Activated CD8-positive, alpha-beta memory T cell treated with anti-CD3 and anti-CD28 coated beads, Interleukin-2, amount 50 U/mL, for 48 hours (primary cell): ENCODE measurements around the gene CNKSR2.
A peak's percentile ranks its signal among the peaks of the same experiment; 100 is the strongest.

Experiments
- DNase-seq: peaks from one replicate; pipeline ENCODE4 v3.0.0-alpha.2; 2020

The CNKSR2 gene

GRCh38 chrX:21374163-21374993, at the start of gene CNKSR2:
TSS of gene CNKSR2 (plus strand) at chrX:21374418. CDS start at chrX:21374898, 480 bp downstream.
- peak; percentile 83 for DNase-seq

GRCh38 chrX:21354725-21355124, 19.5 kb upstream of the CNKSR2 start:
- DNase-seq = no peak

DNA sequence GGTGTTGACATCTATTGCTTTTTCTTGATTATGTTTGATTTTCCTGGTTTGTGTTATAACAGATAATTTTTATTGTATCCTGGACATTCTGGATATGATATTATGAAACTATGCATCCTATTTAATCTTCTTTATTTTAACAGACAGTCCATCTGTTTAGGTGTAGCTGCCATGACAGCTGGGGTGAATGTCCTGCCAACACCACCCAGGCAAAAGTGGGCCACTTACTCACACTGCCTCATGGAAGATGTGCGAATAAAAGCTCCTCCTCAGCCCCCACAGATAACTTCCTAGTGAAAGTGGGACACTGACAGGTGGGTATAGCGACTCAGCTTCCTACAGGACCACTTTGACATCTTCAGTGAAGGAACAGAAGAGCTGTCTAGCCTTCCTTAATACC, 18.4 kb upstream of the CNKSR2 start:
- no peak for DNase-seq

- no peak for DNase-seq
Observed at GRCh38 chrX:21369613-21370012, 4.6 kb upstream of the CNKSR2 start.

- DNase-seq = no peak
Observed at GRCh38 chrX:21373001-21373400, 1.2 kb upstream of the CNKSR2 start.

DNA sequence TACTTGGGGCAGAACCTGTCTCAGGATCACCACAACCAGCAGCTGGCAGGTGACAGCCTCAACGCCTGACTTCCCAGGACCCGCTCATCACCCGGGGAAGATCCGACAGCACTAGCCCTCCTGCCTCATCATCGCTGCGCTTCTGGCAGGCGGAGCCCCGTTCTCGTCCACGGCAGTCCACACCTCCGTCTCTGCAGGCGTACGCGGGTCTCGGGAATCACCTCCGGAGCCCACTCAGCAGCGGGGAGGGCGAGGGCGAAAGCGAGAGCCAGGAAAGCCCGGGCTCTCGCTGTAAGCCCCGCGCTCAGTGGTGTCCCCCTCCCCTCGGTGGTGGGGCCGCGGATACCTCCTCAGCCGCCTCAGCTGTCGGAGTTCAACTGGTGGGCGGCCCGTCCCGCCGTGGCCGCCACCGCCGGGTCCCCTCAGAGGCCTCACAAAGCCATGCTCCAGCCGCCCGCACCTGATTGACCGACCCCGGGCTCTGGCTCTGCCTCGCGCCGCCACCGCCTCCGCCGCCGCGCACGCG, 518 bp upstream of the CNKSR2 start:
- DNase-seq = peak; percentile 60

- peak; percentile 51 for DNase-seq
Observed at GRCh38 chrX:21374994-21375707, 933 bp downstream of the CNKSR2 start.

- no peak for DNase-seq
Observed at GRCh38 chrX:21375708-21376009, 1.4 kb downstream of the CNKSR2 start.

- no peak for DNase-seq
Observed at GRCh38 chrX:21376636-21377035, 2.4 kb downstream of the CNKSR2 start.

- DNase-seq = no peak
Observed at GRCh38 chrX:21379991-21380390, 5.8 kb downstream of the CNKSR2 start.

DNA sequence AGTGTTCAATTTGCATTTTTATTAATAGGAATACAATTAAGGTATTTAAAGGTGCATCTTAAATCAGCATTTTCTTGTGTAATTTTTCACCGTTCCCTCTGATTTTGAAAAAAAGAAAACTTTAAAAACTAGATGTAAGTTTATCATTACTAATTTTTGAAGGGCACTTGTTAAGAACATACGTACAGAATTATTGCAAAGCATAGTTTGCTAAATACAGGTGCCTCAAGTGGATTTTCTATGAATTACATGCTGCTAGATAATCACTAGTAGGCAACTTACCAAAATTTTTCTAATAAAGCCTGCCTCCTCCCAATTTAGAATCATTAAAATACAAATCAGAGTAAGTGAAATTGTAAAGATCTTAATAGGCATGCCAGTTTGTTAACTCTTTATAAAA, 8.5 kb downstream of the CNKSR2 start:
- DNase-seq = no peak

DNA sequence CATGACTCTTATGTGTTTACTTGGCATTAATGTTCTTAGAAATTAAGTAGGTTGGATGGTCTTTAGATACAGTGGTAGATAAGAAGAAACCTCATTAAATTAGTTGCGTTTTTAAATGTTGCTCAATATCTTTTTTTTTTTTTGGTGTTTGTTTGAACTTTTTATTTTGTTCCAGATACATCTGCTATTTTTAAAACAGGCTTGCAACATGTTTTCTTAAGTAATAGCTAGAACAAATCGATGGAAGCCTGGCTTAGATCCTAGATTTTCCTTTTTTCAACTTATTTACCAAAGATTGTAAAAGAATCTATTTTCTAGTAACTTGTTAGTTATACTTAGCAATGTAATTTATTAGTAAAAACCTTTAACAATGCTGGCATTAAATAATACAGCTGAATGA, 9.3 kb downstream of the CNKSR2 start:
- no peak for DNase-seq

DNA sequence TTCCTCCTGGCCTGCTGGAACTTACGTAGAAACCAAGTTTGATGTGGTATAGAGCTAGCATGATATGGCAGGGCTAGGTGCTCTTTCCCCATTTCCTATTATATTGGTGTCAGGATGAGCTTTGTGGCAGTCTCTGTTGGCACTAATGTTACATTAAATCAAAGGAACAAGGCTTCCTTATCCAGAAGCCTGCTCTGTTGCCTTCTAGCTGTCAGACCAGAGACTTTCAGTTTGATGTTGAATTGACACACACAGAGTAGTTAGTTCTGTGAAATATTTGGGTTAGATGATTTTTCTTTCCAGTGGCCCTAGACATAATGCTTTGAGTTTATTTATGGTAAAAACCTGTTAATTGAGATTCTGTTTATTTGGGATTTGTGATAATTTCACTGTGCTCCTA, 10.0 kb downstream of the CNKSR2 start:
- DNase-seq = no peak

GRCh38 chrX:21394792-21395191, 20.6 kb downstream of the CNKSR2 start:
- DNase-seq = no peak

DNA sequence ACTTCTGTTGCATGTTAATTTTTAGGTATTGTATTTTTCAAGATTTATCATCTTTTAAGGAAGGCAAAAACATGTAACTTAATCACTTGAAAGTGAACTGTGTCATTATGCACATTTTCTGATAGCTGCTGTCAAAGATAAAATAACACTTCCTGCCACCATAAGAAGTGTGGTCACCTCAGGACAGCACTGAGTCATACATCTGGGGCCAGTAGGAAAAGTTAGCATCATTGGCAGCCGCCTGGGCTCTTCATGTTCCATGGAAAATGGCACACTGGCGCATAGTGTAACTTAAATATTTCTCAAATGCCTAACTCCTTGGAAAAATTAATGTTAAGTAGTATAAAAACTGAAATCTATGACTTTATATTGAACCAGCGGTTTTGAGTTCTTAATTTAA, 24.2 kb downstream of the CNKSR2 start:
- no peak for DNase-seq

GRCh38 chrX:21400408-21401121, 26.3 kb downstream of the CNKSR2 start:
- DNase-seq = no peak

GRCh38 chrX:21408307-21408706, 34.1 kb downstream of the CNKSR2 start:
- no peak for DNase-seq

DNA sequence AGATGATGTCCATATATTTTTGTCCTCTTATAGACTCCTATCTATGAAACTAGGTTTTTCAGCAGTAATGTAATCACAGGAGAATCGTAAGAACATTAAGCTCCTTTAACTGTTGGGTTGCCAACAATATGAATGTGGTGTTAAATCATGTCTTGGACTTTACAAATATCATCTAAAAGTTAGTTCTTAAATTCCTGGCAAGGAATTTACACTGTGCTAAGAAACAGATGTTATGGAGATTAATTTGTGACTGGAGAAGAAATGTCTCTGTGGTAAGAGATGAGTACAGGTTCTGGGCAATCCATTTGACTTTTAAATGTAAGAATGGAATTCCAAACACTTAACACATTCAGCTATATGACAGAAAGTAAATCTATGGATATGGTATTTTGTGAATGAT, 34.6 kb downstream of the CNKSR2 start:
- DNase-seq = no peak

DNA sequence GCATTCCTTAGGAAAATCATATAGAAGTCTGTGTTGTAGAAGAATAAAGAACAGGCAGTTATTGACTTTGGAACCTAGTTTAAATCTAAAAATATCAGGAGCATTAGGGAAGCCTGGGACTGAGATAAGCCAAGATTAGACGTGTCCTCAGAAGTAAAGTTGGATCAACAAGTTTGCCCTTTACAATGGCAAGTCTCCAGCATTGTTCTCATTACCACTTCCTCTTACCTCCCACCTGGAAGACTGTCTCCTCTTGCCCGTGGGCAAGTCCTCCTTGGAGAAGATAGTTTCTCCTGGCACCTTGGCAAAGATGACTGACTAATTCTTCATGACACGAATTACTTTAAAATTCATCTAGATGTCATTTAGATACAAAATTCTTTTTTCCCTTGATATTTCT, 37.8 kb downstream of the CNKSR2 start:
- DNase-seq = no peak

GRCh38 chrX:21412883-21413282, 38.7 kb downstream of the CNKSR2 start:
- no peak for DNase-seq

DNA sequence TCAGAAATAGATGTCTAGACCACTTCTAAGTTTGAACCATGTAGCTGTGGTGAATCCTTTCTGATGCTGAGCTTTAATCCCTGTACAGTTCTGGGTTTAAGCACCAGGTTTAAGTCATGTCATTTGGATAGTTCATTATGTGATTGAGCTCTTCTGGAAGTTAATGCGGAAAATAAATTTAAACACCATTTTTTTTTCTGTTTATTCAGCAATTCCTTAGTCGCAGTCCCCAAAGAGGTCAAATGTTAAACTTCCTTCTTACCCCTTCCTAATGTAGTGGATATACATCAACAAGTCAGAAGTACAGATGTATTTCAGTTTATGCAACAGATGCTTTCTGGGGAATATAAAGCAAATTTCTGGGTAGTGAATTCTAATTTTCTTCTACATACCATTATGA, 52.9 kb downstream of the CNKSR2 start:
- DNase-seq = no peak

- no peak for DNase-seq
Observed at GRCh38 chrX:21437036-21437435, 62.8 kb downstream of the CNKSR2 start.

- no peak for DNase-seq
Observed at GRCh38 chrX:21438792-21439191, 64.6 kb downstream of the CNKSR2 start.

GRCh38 chrX:21440911-21441310, 66.7 kb downstream of the CNKSR2 start:
- no peak for DNase-seq
